HepG2 (cell line): ENCODE results near the gene SLC22A23. TPM values are rescaled to one million over a fixed set of nuclear protein-coding genes. Genes with fewer than 3 reads are reported as not detected.

Experiments used
- AGO2 ChIP-seq: fragments of 200-400 bp; formaldehyde crosslinking; optimal IDR thresholded peaks from 2 replicates; pipeline ENCODE3; 2017; ENCODE audit warnings: mild to moderate bottlenecking, low read depth, low read length, moderate library complexity
- BCL3 ChIP-seq: sonication (generic); formaldehyde crosslinking; IDR thresholded peaks from 2 replicates; pipeline ENCODE4 v1.5.1; 2020; ENCODE audit warnings: mild to moderate bottlenecking, missing genetic modification reagents, moderate library complexity
- CEBPZ ChIP-seq: IDR thresholded peaks from 2 replicates; pipeline ENCODE4 v1.6.1; 2012; ENCODE audit warnings: low read length, improper control_type of control experiment
- GPN1 ChIP-seq: sonication (generic); formaldehyde crosslinking; IDR thresholded peaks from 2 replicates; pipeline ENCODE4 v1.5.1; 2020; ENCODE audit warnings: missing genetic modification reagents, borderline replicate concordance
- LRRFIP1 ChIP-seq: sonication (generic); formaldehyde crosslinking; conservative IDR thresholded peaks from 2 replicates; pipeline ENCODE4 v1.4.0; 2020; ENCODE audit warnings: missing genetic modification reagents
- MAF1 ChIP-seq: sonication (generic); formaldehyde crosslinking; IDR thresholded peaks from 2 replicates; pipeline ENCODE4 v1.5.0; 2020; ENCODE audit warnings: missing genetic modification reagents, borderline replicate concordance
- MTF1 ChIP-seq: sonication (generic); formaldehyde crosslinking; IDR thresholded peaks from 2 replicates; pipeline ENCODE4 v1.5.0; 2020; ENCODE audit warnings: missing genetic modification reagents
- POLR2AphosphoS2 ChIP-seq: IDR thresholded peaks from 2 replicates; pipeline ENCODE4 v1.6.1; 2011; ENCODE audit warnings: low read depth, low read length, improper control_type of control experiment
- SIN3A ChIP-seq: IDR thresholded peaks from 2 replicates; pipeline ENCODE4 v1.6.1; 2011; ENCODE audit warnings: low read depth, mild to moderate bottlenecking, control low read depth, low read length, borderline replicate concordance
- SOX5 ChIP-seq: IDR thresholded peaks from 2 replicates; pipeline ENCODE4 v1.6.1; 2016; ENCODE audit warnings: borderline replicate concordance
- TGIF2 ChIP-seq: IDR thresholded peaks from 2 replicates; pipeline ENCODE4 v1.6.1; 2016; ENCODE audit warnings: control low read depth, missing compliant biosample characterization
- TMF1 ChIP-seq: sonication (generic); formaldehyde crosslinking; IDR thresholded peaks from 2 replicates; pipeline ENCODE4 v1.8.1; 2022; ENCODE audit warnings: low read depth, missing genetic modification reagents
- ZBTB25 ChIP-seq: IDR thresholded peaks from 2 replicates; pipeline ENCODE4 v1.6.1; 2018; ENCODE audit warnings: missing genetic modification reagents
- ZBTB37 ChIP-seq: sonication (generic); formaldehyde crosslinking; IDR thresholded peaks from 2 replicates; pipeline ENCODE4 v1.4.0; 2020; ENCODE audit warnings: mild to moderate bottlenecking, missing genetic modification reagents
- ZFP1 ChIP-seq: IDR thresholded peaks from 2 replicates; pipeline ENCODE4 v1.6.1; 2016
- ZNF101 ChIP-seq: sonication (generic); formaldehyde crosslinking; IDR thresholded peaks from 2 replicates; pipeline ENCODE4 v1.4.0; 2020; ENCODE audit warnings: mild to moderate bottlenecking, low read depth, missing genetic modification reagents, borderline replicate concordance
- ZNF260 ChIP-seq: sonication (generic); formaldehyde crosslinking; IDR thresholded peaks from 2 replicates; pipeline ENCODE4 v1.4.0; 2020; ENCODE audit warnings: missing genetic modification reagents, low read depth, mild to moderate bottlenecking, borderline replicate concordance
- ZNF510 ChIP-seq: sonication (generic); formaldehyde crosslinking; IDR thresholded peaks from 2 replicates; pipeline ENCODE4 v1.4.0; 2020; ENCODE audit warnings: low read depth, mild to moderate bottlenecking, missing genetic modification reagents
- ZNF552 ChIP-seq: sonication (generic); formaldehyde crosslinking; IDR thresholded peaks from 2 replicates; pipeline ENCODE4 v1.9.0; 2022; ENCODE audit warnings: missing genetic modification reagents, mild to moderate bottlenecking, borderline replicate concordance
- polyA plus RNA-seq, 8 experiments: library from polyadenylated mRNA; depleted of rRNA in 3 of 8; stranded (reverse) in 7 of 8; unstranded in 1 of 8; fragments of >200 nt; fragmentation: Illumina TruSeq in 4 of 8; extraction: Trizol in 4 of 8; gene quantifications; 2 replicates each; pipeline versions ENCODE4 v1.2.1 to v1.2.3, GENCODE V29; 2011 to 2016; ENCODE audit warnings: low read depth in 4 of 8, missing spikeins in 1 of 8, mixed read lengths in 1 of 8; ENCODE audit not compliant: insufficient read depth in 1 of 8
- total RNA-seq, 5 experiments: library from RNA; depleted of rRNA; stranded (reverse); fragments of >200 nt; fragmentation: Illumina TruSeq; extraction: Trizol; gene quantifications; 2 replicates each; pipeline ENCODE4 v1.2.3, GENCODE V29; 2016; ENCODE audit warnings: low read depth in 1 of 5

Gene SLC22A23
- total and polyA plus RNA-seq, 2 of the 13 experiments (the other 11 are each of a cell fraction or from before 2014, with no cell fraction given), result 11.8 to 17.5 TPM

- TF ChIP-seq BCL3, result peak; percentile 91; the same call in 1 of the 2 replicates
- TF ChIP-seq AGO2, result no peak
- no peak for TF ChIP-seq CEBPZ
- TF ChIP-seq MTF1 (CRISPR knock-in tag), result peak; percentile 31; the same call in 1 of the 2 replicates
- peak; percentile 81; the same call in 1 of the 2 replicates for TF ChIP-seq ZNF510 (CRISPR knock-in tag)
- TF ChIP-seq ZBTB37 (CRISPR knock-in tag), result no peak
- no peak for TF ChIP-seq ZNF260
- TF ChIP-seq POLR2AphosphoS2, result no peak
- peak; percentile 72; the same call in 1 of the 2 replicates for TF ChIP-seq SIN3A
- TF ChIP-seq ZNF552 (CRISPR knock-in tag), result peak; percentile 69; the same call in 1 of the 2 replicates
- peak; percentile 97 for TF ChIP-seq ZBTB25
- no peak for TF ChIP-seq MAF1 (CRISPR knock-in tag)
- TF ChIP-seq LRRFIP1 (CRISPR knock-in tag), result no peak
- peak; percentile 97 for TF ChIP-seq TGIF2 (CRISPR knock-in tag)
- peak; percentile 86 for TF ChIP-seq ZFP1 (CRISPR knock-in tag)
- TF ChIP-seq GPN1, result no peak
- no peak for TF ChIP-seq ZNF101
- TF ChIP-seq TMF1 (CRISPR knock-in tag), result no peak
- peak; percentile 98 for TF ChIP-seq SOX5 (CRISPR knock-in tag)
Measured at GRCh38 chr6:3409699-3410384, 47.0 kb downstream of the SLC22A23 start (continued).
